ENCODE data around the gene OR2AG1.
A peak's percentile ranks its signal among the peaks of the same experiment; 100 is the strongest.
"Not testable (repeated sequence)": the region's sequence is repeated elsewhere in the genome, so short reads cannot be mapped to it uniquely, and the experiment has no call there.

The OR2AG1 gene

GRCh38 chr11:6799402-6799801 lies 16.6 kb downstream of the OR2AG1 start, which contains the start of gene OR6A2:
OR6A2 (minus strand) TSS chr11:6799689; CDS start chr11:6795708, 3,981 bp downstream.
- DNase-seq: peak; percentile 54

- not testable (repeated sequence) for DNase-seq
Observed at GRCh38 chr11:6801075-6801474, 18.3 kb downstream of the OR2AG1 start.

- DNase-seq: peak; percentile 50
Observed at GRCh38 chr11:6812390-6813005, 29.7 kb downstream of the OR2AG1 start.

- DNase-seq: no peak
Observed at GRCh38 chr11:6813656-6814055, 30.8 kb downstream of the OR2AG1 start.

GRCh38 chr11:6817694-6818093 lies 34.9 kb downstream of the OR2AG1 start:
- DNase-seq: no peak

GRCh38 chr11:6818967-6819366 lies 36.1 kb downstream of the OR2AG1 start:
- no peak for DNase-seq

- DNase-seq: no peak
Observed at GRCh38 chr11:6824136-6824823, 41.5 kb downstream of the OR2AG1 start.

GRCh38 chr11:6825231-6825744 lies 42.5 kb downstream of the OR2AG1 start:
- no peak for DNase-seq

- DNase-seq: no peak
Observed at GRCh38 chr11:6828103-6828502, 45.3 kb downstream of the OR2AG1 start.

GRCh38 chr11:6833356-6833755 lies 50.5 kb downstream of the OR2AG1 start:
- no peak for DNase-seq

- DNase-seq: no peak
Observed at GRCh38 chr11:6834021-6834420, 51.2 kb downstream of the OR2AG1 start.
